Prostate gland (tissue), 2 donors: ENCODE results near the gene LACC1. TPM values are rescaled to one million over a fixed set of nuclear protein-coding genes. Genes with fewer than 3 reads are reported as not detected.

Experiments used
- DNase-seq: peaks from one replicate; pipeline ENCODE4 v3.0.0-alpha.2; 2019; ENCODE audit warnings: low spot score
- H3K27ac ChIP-seq, 2 donors: fragments of 200-600 bp; sonication (generic); 2 replicates each; pipeline ENCODE4 v1.5.1; 2017 to 2019
- H3K27me3 ChIP-seq: fragments of 200-600 bp; sonication (generic); replicated peaks from 2 replicates; pipeline ENCODE4 v1.5.1; 2019; ENCODE audit not compliant: insufficient read depth
- H3K36me3 ChIP-seq, 2 donors: fragments of 200-600 bp; sonication (generic); 1 replicate in 1 of 2; 2 replicates in 1 of 2; pipeline versions ENCODE4 v1.5.1 to v1.8.1; 2017 to 2019
- H3K4me1 ChIP-seq: fragments of 200-600 bp; sonication (generic); replicated peaks from 2 replicates; pipeline ENCODE4 v1.5.1; 2019
- H3K4me3 ChIP-seq, 2 donors: fragments of 200-600 bp; sonication (generic); 2 replicates each; pipeline ENCODE4 v1.5.1; 2017 to 2019
- H3K9me3 ChIP-seq: fragments of 200-600 bp; sonication (generic); 2 replicates; pipeline ENCODE4 v1.5.1; 2017
- POLR2A ChIP-seq: fragments of 450-650 bp; IDR thresholded peaks from one replicate; pipeline ENCODE4 v1.6.1; 2016; ENCODE audit warnings: antibody characterized with exemption, mild to moderate bottlenecking
- POLR2AphosphoS5 ChIP-seq: sonication (generic); formaldehyde crosslinking; IDR thresholded peaks from one replicate; pipeline ENCODE4 v1.6.1; 2017; ENCODE audit warnings: antibody characterized with exemption
- WGBS: methylation state at CpG from one replicate; pipeline ENCODE4 v1.1.5; 2018; 5-methylcytosine and 5-hydroxymethylcytosine counted together
- intact Hi-C: fragments of 100-400 bp; cut with DNase I; formaldehyde crosslinking; loops from one replicate; pipeline ENCODE4 v1.14.2; 2022
- total RNA-seq, 2 donors: library from RNA; depleted of rRNA; stranded (reverse); fragments of >200 nt; gene quantifications; one replicate each; pipeline ENCODE4 v1.1.0, GENCODE V29; 2016
- TF ChIP-seq, protein P1 (sequence below), 4 experiments: fragments of 200-600 bp in 2 of 4; fragments of 450-650 bp in 2 of 4; sonication (generic) in 2 of 4; IDR thresholded peaks; 1 replicate in 3 of 4; 2 replicates in 1 of 4; pipeline ENCODE4 v1.5.1; 2016 to 2019; ENCODE audit warnings: antibody characterized with exemption in 4 of 4, mild to moderate bottlenecking in 2 of 4, moderate library complexity in 2 of 4

LACC1 gene
- total RNA-seq, 2 donors from 2014 or later, result 8.6 to 27.8 TPM

DNA sequence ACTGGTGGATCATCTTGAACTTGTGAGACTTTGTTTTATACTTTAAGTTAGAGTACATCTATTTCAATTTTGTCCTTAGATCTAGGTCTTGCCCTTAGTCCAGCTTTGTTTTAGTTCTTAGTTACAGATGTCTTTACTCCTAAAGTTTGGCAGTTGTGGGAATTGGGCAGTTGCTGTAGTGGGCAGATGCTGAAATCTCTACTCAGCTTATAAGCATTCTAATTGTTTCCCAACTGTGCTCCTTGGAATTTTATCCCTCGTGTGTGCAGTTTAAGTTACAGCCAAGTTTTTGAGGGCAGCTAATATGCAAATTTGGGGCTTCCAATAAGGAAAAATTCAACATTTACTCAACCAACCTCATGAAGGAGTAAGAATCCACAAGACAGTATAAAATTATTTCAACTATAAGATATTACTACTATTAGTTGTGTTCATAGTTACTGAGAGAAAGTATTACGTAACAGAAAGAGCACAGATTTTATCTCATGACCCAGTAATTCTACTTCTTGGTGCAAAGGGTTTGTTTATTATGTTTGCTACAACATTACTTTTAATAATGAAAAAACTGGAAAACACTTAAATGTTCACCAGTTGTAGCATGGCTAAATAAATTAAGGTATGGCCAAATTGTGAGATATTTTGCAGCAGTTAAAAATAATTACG is 33.1 kb upstream of the LACC1 start:
- intact Hi-C loops, result no loop called here
- WGBS, result 86% methylated on average over 3 of the region's 3 CpGs
- TF ChIP-seq POLR2AphosphoS5, result no peak
- TF ChIP-seq, protein P1, sequence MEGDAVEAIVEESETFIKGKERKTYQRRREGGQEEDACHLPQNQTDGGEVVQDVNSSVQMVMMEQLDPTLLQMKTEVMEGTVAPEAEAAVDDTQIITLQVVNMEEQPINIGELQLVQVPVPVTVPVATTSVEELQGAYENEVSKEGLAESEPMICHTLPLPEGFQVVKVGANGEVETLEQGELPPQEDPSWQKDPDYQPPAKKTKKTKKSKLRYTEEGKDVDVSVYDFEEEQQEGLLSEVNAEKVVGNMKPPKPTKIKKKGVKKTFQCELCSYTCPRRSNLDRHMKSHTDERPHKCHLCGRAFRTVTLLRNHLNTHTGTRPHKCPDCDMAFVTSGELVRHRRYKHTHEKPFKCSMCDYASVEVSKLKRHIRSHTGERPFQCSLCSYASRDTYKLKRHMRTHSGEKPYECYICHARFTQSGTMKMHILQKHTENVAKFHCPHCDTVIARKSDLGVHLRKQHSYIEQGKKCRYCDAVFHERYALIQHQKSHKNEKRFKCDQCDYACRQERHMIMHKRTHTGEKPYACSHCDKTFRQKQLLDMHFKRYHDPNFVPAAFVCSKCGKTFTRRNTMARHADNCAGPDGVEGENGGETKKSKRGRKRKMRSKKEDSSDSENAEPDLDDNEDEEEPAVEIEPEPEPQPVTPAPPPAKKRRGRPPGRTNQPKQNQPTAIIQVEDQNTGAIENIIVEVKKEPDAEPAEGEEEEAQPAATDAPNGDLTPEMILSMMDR (IDR thresholded peaks at IDR 0.05), result no peak
- TF ChIP-seq POLR2A, result no peak
- Histone ChIP-seq H3K4me3 (no peak overlapping the region), H3K4me1 (no peaks in the 10 kb centered on the region), H3K27me3 (no peaks in the 10 kb centered on the region), H3K36me3 (no peaks in the 10 kb centered on the region), H3K9me3 (no peaks in the 10 kb centered on the region), H3K27ac (no peak overlapping the region)
- no peak for DNase-seq

DNA sequence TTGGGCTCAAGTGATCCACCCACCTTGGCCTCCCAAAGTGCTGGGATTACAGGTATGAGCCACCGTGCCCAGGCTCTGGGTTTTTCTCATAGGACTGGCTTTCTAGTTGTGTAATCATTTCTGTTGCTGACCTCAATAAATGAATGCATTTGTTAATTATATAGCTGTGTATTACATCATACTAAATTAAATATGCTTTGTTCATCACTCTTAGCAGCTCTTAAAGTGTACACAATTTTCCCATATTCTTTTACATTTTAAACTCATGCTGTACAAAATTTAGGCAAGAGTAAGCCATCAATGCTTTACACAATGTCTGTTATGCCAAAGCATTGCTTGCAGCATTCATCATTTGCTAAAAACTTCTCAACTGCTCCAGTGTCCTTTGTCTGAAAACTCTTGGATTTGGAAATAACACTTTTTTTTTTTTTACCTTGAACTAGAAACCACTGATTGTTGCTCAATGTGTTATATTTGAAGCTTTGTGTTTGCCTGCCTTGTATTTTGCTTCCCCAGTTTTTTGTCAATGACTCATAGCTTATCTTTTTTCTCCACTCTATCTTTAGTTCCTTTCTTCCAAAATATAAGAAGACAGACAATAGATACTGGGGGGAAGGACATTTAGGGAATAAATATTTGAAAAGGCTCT is 31.6 kb upstream of the LACC1 start:
- Histone ChIP-seq H3K4me1 (no peaks in the 10 kb centered on the region), H3K4me3 (no peak overlapping the region), H3K36me3 (no peaks in the 10 kb centered on the region), H3K9me3 (no peaks in the 10 kb centered on the region), H3K27ac (no peak overlapping the region), H3K27me3 (no peaks in the 10 kb centered on the region)
- DNase-seq, result no peak
- TF ChIP-seq POLR2A (no peak), POLR2AphosphoS5 (no peak)
- TF ChIP-seq, protein P1 (IDR thresholded peaks at IDR 0.05), result no peak
- intact Hi-C loops, result no loop called here
- 92% methylated on average over 1 of the region's 1 CpG for WGBS

DNA sequence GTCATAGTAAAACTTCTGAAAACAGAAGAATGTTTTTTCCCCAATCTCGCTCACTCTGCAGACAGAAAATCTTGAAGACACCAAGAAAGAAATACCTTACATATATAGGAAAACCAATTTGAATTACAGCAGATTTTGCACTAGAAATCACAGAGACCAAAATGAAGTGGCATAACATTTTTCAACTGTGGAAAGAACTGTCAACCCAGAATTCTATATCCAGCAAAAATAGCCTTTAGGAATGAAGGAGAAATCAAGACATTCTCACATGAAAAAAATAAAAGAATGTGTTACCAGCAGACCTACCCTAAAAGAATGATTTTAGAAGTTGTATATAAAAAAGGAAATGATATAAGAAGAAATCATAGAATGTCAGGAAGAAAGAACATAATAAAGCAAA is 28.8 kb upstream of the LACC1 start:
- DNase-seq, result no peak
- H3K27me3 ChIP-seq, result no peaks in the 10 kb centered on the region
- intact Hi-C loops, result no loop called here
- no peak overlapping the region for H3K4me3 ChIP-seq
- no peaks in the 10 kb centered on the region for H3K4me1 ChIP-seq
- WGBS, result 98% methylated on average over 1 of the region's 1 CpG
- no peaks in the 10 kb centered on the region for H3K36me3 ChIP-seq
- no peaks in the 10 kb centered on the region for H3K9me3 ChIP-seq
- no peak for TF ChIP-seq POLR2AphosphoS5
- TF ChIP-seq, protein P1 (IDR thresholded peaks at IDR 0.05), result no peak
- no peak for TF ChIP-seq POLR2A
- H3K27ac ChIP-seq, result no peak overlapping the region

DNA sequence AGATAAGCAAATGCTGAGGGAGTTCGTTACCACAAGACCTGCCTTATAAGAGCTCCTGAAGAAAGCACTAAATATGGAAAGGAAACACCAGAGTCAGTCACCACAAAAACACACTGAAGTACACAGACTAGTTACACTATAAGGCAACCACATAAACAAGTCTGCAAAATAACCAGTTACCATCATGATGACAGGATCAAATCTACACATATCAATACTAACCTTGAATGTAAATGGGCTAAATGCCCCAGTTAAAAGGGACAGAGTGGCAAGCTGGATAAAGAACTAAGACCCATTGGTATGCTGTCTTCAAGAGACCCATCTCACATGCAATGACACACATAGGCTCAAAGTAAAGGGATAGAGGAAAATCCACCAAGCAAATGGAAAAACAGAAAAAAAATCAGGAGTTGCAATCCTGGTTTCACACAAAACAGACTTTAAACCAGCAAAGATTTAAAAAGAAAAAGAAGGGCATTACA is 26.7 kb upstream of the LACC1 start:
- no peaks in the 10 kb centered on the region for H3K36me3 ChIP-seq
- intact Hi-C loops, result no loop called here
- no peak overlapping the region for H3K4me3 ChIP-seq
- 96% methylated on average over 1 of the region's 1 CpG for WGBS
- H3K4me1 ChIP-seq, result no peaks in the 10 kb centered on the region
- H3K27me3 ChIP-seq, result no peaks in the 10 kb centered on the region
- no peak for TF ChIP-seq POLR2A
- TF ChIP-seq, protein P1 (IDR thresholded peaks at IDR 0.05), result no peak
- no peak for TF ChIP-seq POLR2AphosphoS5
- DNase-seq, result no peak
- H3K9me3 ChIP-seq, result no peaks in the 10 kb centered on the region
- H3K27ac ChIP-seq, result no peak overlapping the region

DNA sequence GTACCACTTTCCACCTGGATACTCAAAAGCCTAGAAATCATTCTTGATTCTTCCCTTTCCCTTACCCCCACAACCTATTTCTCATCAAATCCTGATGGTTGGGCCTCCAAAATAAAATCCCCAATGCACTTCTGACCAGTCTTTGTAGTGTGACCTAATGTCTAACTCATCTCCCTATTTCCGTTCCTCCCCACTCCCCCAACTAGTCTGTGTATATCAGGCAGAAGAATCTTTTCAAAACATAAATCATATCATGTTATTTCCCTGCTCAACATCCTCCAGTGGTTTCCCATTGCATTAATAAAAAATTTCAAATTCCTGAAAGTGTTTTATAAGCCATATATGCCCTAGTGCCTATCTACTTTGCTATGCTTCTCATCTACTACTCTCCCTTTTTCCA is 17.8 kb upstream of the LACC1 start:
- intact Hi-C loops, result no loop called here
- no peaks in the 10 kb centered on the region for H3K36me3 ChIP-seq
- H3K27ac ChIP-seq, result no peak overlapping the region
- H3K4me1 ChIP-seq, result no peaks in the 10 kb centered on the region
- H3K27me3 ChIP-seq, result no peaks in the 10 kb centered on the region
- no peak for DNase-seq
- TF ChIP-seq POLR2AphosphoS5, result no peak
- TF ChIP-seq, protein P1 (IDR thresholded peaks at IDR 0.05), result no peak
- TF ChIP-seq POLR2A, result no peak
- no peaks in the 10 kb centered on the region for H3K9me3 ChIP-seq
- H3K4me3 ChIP-seq, result no peak overlapping the region
- 89% methylated on average over 1 of the region's 1 CpG for WGBS
